GM12878 (cell line): ENCODE data around the gene RYR2. TPM values are rescaled to one million over a fixed set of nuclear protein-coding genes. Genes with fewer than 3 reads are reported as not detected.

ENCODE experiments used
- ATAC-seq: fragments of 200-7000 bp; cut with Tn5 transposase; 3 replicates; pipeline ENCODE4 v1.9.1; 2020; ENCODE audit warnings: mild to moderate bottlenecking, moderate library complexity
- BruUV-seq: library from RNA; stranded (reverse); fragments of 400-500 nt; replicated peaks from 2 replicates; lab custom pipeline; 2021; lab: Mats Ljungman, UMichigan
- CTCF ChIA-PET: fragments of 300-600 bp; sonication (Branson Sonifier 250); formaldehyde crosslinking; extraction: SDS; loops from one replicate; lab custom pipeline; 2021; ENCODE audit warnings: inconsistent platforms; lab: Yijun Ruan, JAX
- POLR2A ChIA-PET: fragments of 350-600 bp; formaldehyde crosslinking; extraction: SDS; loops from one replicate; lab custom pipeline; 2021; ENCODE audit warnings: inconsistent platforms; lab: Charles Lee
- RAD21 ChIA-PET: fragments of 300-600 bp; sonication (Branson Sonifier 250); formaldehyde crosslinking; loops from one replicate; lab custom pipeline; 2023; ENCODE audit warnings: antibody characterized with exemption; ENCODE audit not compliant: unreplicated experiment; lab: Charles Lee
- SMC1A ChIA-PET: fragments of 300-600 bp; sonication (Branson Sonifier 250); formaldehyde crosslinking; loops from one replicate; lab custom pipeline; 2023; ENCODE audit not compliant: unreplicated experiment, uncharacterized antibody; lab: Charles Lee
- DNase-seq: peaks from one replicate; pipeline ENCODE4 v3.0.0-alpha.2; 2011; ENCODE audit warnings: low read depth, low spot score
- FAIRE-seq: peaks from 3 replicates; lab custom pipeline; 2011; peaks lifted over from hg19 to GRCh38; lab: Jason Lieb, UNC
- H2AFZ ChIP-seq: 2 replicates; pipeline ENCODE4 v1.6.0; 2011; ENCODE audit warnings: low read depth, low read length, control low read depth; ENCODE audit not compliant: control insufficient read depth
- H3K27ac ChIP-seq: 2 replicates; pipeline ENCODE4 v1.5.1; 2011; ENCODE audit warnings: control low read depth; ENCODE audit not compliant: control insufficient read depth, insufficient read depth
- H3K27me3 ChIP-seq, 2 experiments: replicated peaks in 1 of 2; 2 replicates each; pipeline versions ENCODE4 v1.6.0 to v1.6.1; 2011; ENCODE audit warnings: low read length in 1 of 2; ENCODE audit not compliant: control insufficient read depth in 2 of 2, insufficient read depth in 2 of 2
- H3K36me3 ChIP-seq, 2 experiments: 2 replicates each; pipeline ENCODE4 v1.5.1; 2011; ENCODE audit warnings: low read length in 1 of 2; ENCODE audit not compliant: control insufficient read depth in 2 of 2, insufficient read depth in 2 of 2
- H3K4me1 ChIP-seq: 2 replicates; pipeline ENCODE4 v1.6.1; 2011; ENCODE audit warnings: mild to moderate bottlenecking, low read length, moderate library complexity, mixed read lengths; ENCODE audit not compliant: control insufficient read depth, insufficient read depth
- H3K4me2 ChIP-seq: 2 replicates; pipeline ENCODE4 v1.6.0; 2011; ENCODE audit warnings: control low read depth; ENCODE audit not compliant: control insufficient read depth, insufficient read depth
- H3K4me3 ChIP-seq: fragments of 200-600 bp; sonication (generic); 2 replicates; pipeline ENCODE4 v1.5.1; 2016
- H3K79me2 ChIP-seq: 2 replicates; pipeline ENCODE4 v1.6.0; 2011; ENCODE audit warnings: low read length; ENCODE audit not compliant: control insufficient read depth, insufficient read depth
- H3K9ac ChIP-seq: 2 replicates; pipeline ENCODE4 v1.8.0; 2011; ENCODE audit warnings: low read length, control low read depth, mixed read lengths; ENCODE audit not compliant: control insufficient read depth, insufficient read depth
- H3K9me3 ChIP-seq: replicated peaks from 3 replicates; pipeline ENCODE4 v1.5.1; 2011; ENCODE audit warnings: mild to moderate bottlenecking, low read length; ENCODE audit not compliant: control insufficient read depth, insufficient read depth
- H4K20me1 ChIP-seq: 2 replicates; pipeline ENCODE4 v1.6.0; 2011; ENCODE audit not compliant: control insufficient read depth, insufficient read depth
- BMI1 ChIP-seq: fragments of 450-650 bp; IDR thresholded peaks from 2 replicates; pipeline ENCODE4 v1.6.1; 2016; ENCODE audit warnings: mild to moderate bottlenecking, moderate library complexity, borderline replicate concordance
- E2F4 ChIP-seq: IDR thresholded peaks from 2 replicates; pipeline ENCODE4 v1.6.1; 2012; ENCODE audit warnings: low read depth, low read length, improper control_type of control experiment
- EGR1 ChIP-seq, 2 experiments: IDR thresholded peaks; 1 replicate in 1 of 2; 2 replicates in 1 of 2; pipeline ENCODE4 v1.6.1; 2011 to 2012; ENCODE audit warnings: low read depth in 2 of 2, low read length in 2 of 2, borderline replicate concordance in 1 of 2, mild to moderate bottlenecking in 1 of 2, moderate library complexity in 1 of 2
- GATAD2B ChIP-seq: fragments of 450-650 bp; conservative IDR thresholded peaks from 2 replicates; pipeline ENCODE4 v1.6.1; 2017; ENCODE audit warnings: low read depth, mild to moderate bottlenecking, moderate library complexity
- KAT2A ChIP-seq: conservative IDR thresholded peaks from 2 replicates; pipeline ENCODE4 v1.6.1; 2011; ENCODE audit warnings: low read depth, low read length; ENCODE audit not compliant: control insufficient read depth
- SPI1 ChIP-seq: IDR thresholded peaks from 2 replicates; pipeline ENCODE4 v1.6.1; 2011; ENCODE audit warnings: low read depth, mild to moderate bottlenecking, low read length, moderate library complexity, borderline replicate concordance; ENCODE audit not compliant: insufficient read depth
- SUPT20H ChIP-seq: IDR thresholded peaks from 2 replicates; pipeline ENCODE4 v1.6.1; 2011; ENCODE audit warnings: low read depth, mild to moderate bottlenecking, low read length, moderate library complexity, borderline replicate concordance; ENCODE audit not compliant: control insufficient read depth
- TBL1XR1 ChIP-seq: IDR thresholded peaks from 2 replicates; pipeline ENCODE4 v1.6.1; 2012; ENCODE audit warnings: low read depth, low read length, improper control_type of control experiment
- ZNF274 ChIP-seq: IDR thresholded peaks from one replicate; pipeline ENCODE4 v1.8.0; 2011; ENCODE audit not compliant: insufficient read length, insufficient read depth
- WGBS: methylation state at CpG from one replicate; pipeline ENCODE4 v1.1.6; 2016; ENCODE audit warnings: low lambda C conversion rate; ENCODE audit not compliant: insufficient replicate concordance, insufficient coverage; ENCODE audit errors: missing lambda C conversion rate; 5-methylcytosine and 5-hydroxymethylcytosine counted together
- in situ Hi-C: fragments of 300-500 bp; cut with MboI; formaldehyde crosslinking; loops from 9 replicates; pipeline ENCODE4 v1.14.3; 2018; ENCODE audit warnings: mixed read lengths
- intact Hi-C: fragments of 100-400 bp; cut with micrococcal nuclease; formaldehyde crosslinking; loops from one replicate; pipeline ENCODE4 v1.14.2; 2022; ENCODE audit not compliant: unreplicated experiment
- polyA plus RNA-seq, 11 experiments: library from polyadenylated mRNA; depleted of rRNA in 4 of 11; unstranded in 6 of 11; stranded (reverse) in 5 of 11; fragments of >200 nt; fragmentation: Nextera tagmentation in 4 of 11; fragmentation: Illumina TruSeq in 1 of 11; extraction: Ambion mirVana in 4 of 11; extraction: Trizol in 1 of 11; gene quantifications; 1 replicate in 1 of 11; 2 replicates in 10 of 11; pipeline versions ENCODE4 v1.2.1 to v1.2.3, GENCODE V29; 2011 to 2016; ENCODE audit warnings: inconsistent platforms in 2 of 11, missing spikeins in 2 of 11, low read depth in 1 of 11
- total RNA-seq, 4 experiments: library from RNA; depleted of rRNA in 3 of 4; stranded (reverse); fragments of >200 nt in 3 of 4; fragmentation: Illumina TruSeq in 1 of 4; extraction: Trizol in 1 of 4; gene quantifications; 2 replicates each; pipeline versions ENCODE4 v1.2.1 to v1.2.3, GENCODE V29; 2013 to 2021
- TF ChIP-seq, protein P1 (sequence below): fragments of 450-650 bp; IDR thresholded peaks from 2 replicates; pipeline ENCODE4 v1.6.1; 2017; ENCODE audit warnings: mild to moderate bottlenecking, low read depth, inconsistent platforms; ENCODE audit not compliant: poor library complexity, severe bottlenecking

Gene RYR2
- total and polyA plus RNA-seq, 10 of the 15 experiments (the other 5 are each of a cell fraction or from before 2014, with no cell fraction given) = 0.01 to 0.04 TPM; not detected in 8

- H2AFZ ChIP-seq = no peak overlapping the region
- intact Hi-C loops = no loop called here
- TF ChIP-seq, protein P1, sequence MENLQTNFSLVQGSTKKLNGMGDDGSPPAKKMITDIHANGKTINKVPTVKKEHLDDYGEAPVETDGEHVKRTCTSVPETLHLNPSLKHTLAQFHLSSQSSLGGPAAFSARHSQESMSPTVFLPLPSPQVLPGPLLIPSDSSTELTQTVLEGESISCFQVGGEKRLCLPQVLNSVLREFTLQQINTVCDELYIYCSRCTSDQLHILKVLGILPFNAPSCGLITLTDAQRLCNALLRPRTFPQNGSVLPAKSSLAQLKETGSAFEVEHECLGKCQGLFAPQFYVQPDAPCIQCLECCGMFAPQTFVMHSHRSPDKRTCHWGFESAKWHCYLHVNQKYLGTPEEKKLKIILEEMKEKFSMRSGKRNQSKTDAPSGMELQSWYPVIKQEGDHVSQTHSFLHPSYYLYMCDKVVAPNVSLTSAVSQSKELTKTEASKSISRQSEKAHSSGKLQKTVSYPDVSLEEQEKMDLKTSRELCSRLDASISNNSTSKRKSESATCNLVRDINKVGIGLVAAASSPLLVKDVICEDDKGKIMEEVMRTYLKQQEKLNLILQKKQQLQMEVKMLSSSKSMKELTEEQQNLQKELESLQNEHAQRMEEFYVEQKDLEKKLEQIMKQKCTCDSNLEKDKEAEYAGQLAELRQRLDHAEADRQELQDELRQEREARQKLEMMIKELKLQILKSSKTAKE = no peak
- TF ChIP-seq TBL1XR1 (no peak), E2F4 (no peak), ZNF274 (no peak), KAT2A (no peak), SUPT20H (no peak), GATAD2B (no peak), BMI1 (no peak), SPI1 (no peak), EGR1 (IDR thresholded peaks at IDR 0.05; ENCODE audit: borderline replicate concordance in 1 of 2, low read depth in 2 of 2, low read length in 2 of 2) (no peak)
- in situ Hi-C loops = no loop called here
- H3K9ac ChIP-seq = no peak overlapping the region
- no TSS peak for BruUV-seq
- ChIA-PET CTCF (no interaction called here), SMC1A (interaction anchor here (1.0 kb wide), 1 partner anchor 24 kb away, joined by 3 read pairs; no protein-coding TSS in a partner anchor), RAD21 (no interaction called here), POLR2A (no interaction called here)
- H3K9me3 ChIP-seq = no peaks in the 10 kb centered on the region
- no peak overlapping the region for H3K27ac ChIP-seq
- FAIRE-seq = no peak
- H3K4me1 ChIP-seq = no peaks in the 10 kb centered on the region
- no peaks in the 10 kb centered on the region for H4K20me1 ChIP-seq
- no peak overlapping the region for H3K4me2 ChIP-seq
- ATAC-seq = no peak
- H3K36me3 ChIP-seq = no peaks in the 10 kb centered on the region
- no peaks in the 10 kb centered on the region for H3K79me2 ChIP-seq
- H3K4me3 ChIP-seq = no peak overlapping the region
- H3K27me3 ChIP-seq = no peaks in the 10 kb centered on the region
- no peak for DNase-seq
- WGBS = 14% methylated on average over 2 of the region's 2 CpGs
Observed at GRCh38 chr1:237751090-237751489, 709.1 kb downstream of the RYR2 start.
